ENCODE results near the gene HBG1. TPM values are rescaled to one million over a fixed set of nuclear protein-coding genes. Genes with fewer than 3 reads are reported as not detected.
A peak's percentile ranks its signal among the peaks of the same experiment; 100 is the strongest.

The HBG1 gene
- total and polyA plus RNA-seq, 2 of the 4 experiments (the other 2 are of a cell fraction): not detected

GRCh38 chr11:5228124-5228523, 21.5 kb downstream of the HBG1 start:
- no peak overlapping the region for H2AK5ac ChIP-seq (ENCODE audit: low read depth, low read length)
- H3K36me3 ChIP-seq (ENCODE audit: control insufficient read depth, insufficient read depth, low read length): no peaks in the 10 kb centered on the region
- H4K91ac ChIP-seq (ENCODE audit: insufficient read depth, low read depth, low read length): no peak overlapping the region
- BruUV-seq (replicated peaks): no TSS peak
- no peak overlapping the region for H3K14ac ChIP-seq (replicated peaks; ENCODE audit: low read depth, low read length)
- H3K56ac ChIP-seq (ENCODE audit: extremely low read depth, insufficient read depth, low read length): no peak overlapping the region
- POLR2A ChIA-PET (ENCODE audit: unreplicated experiment): no interaction called here
- no peaks in the 10 kb centered on the region for H3K79me1 ChIP-seq (ENCODE audit: low read depth in 1 of 2, low read length in 2 of 2)
- no peaks in the 10 kb centered on the region for H4K20me1 ChIP-seq (ENCODE audit: insufficient read depth, low read length)
- H3K4ac ChIP-seq (ENCODE audit: low read depth, low read length): no peak overlapping the region
- H3K23ac ChIP-seq (ENCODE audit: low read depth, low read length): no peak overlapping the region
- H2AK9ac ChIP-seq (replicated peaks; ENCODE audit: low read depth, low read length, poor library complexity): no peak overlapping the region
- no peak overlapping the region for H2BK20ac ChIP-seq (ENCODE audit: low read depth, low read length)
- H3K27ac ChIP-seq (ENCODE audit: insufficient read depth, low read length): no peak overlapping the region
- no peak overlapping the region for H2AFZ ChIP-seq (replicated peaks; ENCODE audit: low read length, poor library complexity)
- no peak for DNase-seq
- H3K9me3 ChIP-seq (ENCODE audit: control insufficient read depth, insufficient read depth, low read length): no peaks in the 10 kb centered on the region
- no peaks in the 10 kb centered on the region for H3K27me3 ChIP-seq (ENCODE audit: control insufficient read depth, insufficient read depth, low read length)
- no peak overlapping the region for H2BK120ac ChIP-seq (ENCODE audit: low read depth, low read length)
- CTCF ChIA-PET: no interaction called here
- ATAC-seq (ENCODE audit: low read depth): no peak
- 0 out of 2 replicates have a peak overlapping the region, but pooled peaks have one; percentile 29 for H4K5ac ChIP-seq (ENCODE audit: low read depth, low read length)
- H3K18ac ChIP-seq (ENCODE audit: low read depth, low read length): peak overlapping the region; percentile 61; the same call in 1 of the 2 replicates
- no peak overlapping the region for H3K4me2 ChIP-seq (ENCODE audit: low read depth, low read length)
- dilution Hi-C loops (cut with HindIII; ENCODE audit: low sequenced_read_pairs, unreplicated experiment) (no loop called here), intact Hi-C loops (cut with micrococcal nuclease) (no loop called here), in situ Hi-C loops (cut with MboI; ENCODE audit: low sequenced_read_pairs) (no loop called here)
- H2BK5ac ChIP-seq (ENCODE audit: low read depth, low read length, poor library complexity, severe bottlenecking): no peak overlapping the region
- TF ChIP-seq POLR2A (IDR thresholded peaks at IDR 0.05; ENCODE audit: low read depth, low read length) (no peak), MXI1 (IDR thresholded peaks at IDR 0.05; ENCODE audit: borderline replicate concordance, low read depth, low read length) (no peak), MAFK (IDR thresholded peaks at IDR 0.05; ENCODE audit: low read depth, low read length) (no peak), SMC3 (IDR thresholded peaks at IDR 0.05; ENCODE audit: low read depth, low read length) (no peak), ELK1 (IDR thresholded peaks at IDR 0.05; ENCODE audit: borderline replicate concordance, low read depth, low read length) (no peak), RFX5 (IDR thresholded peaks at IDR 0.05; ENCODE audit: low read depth, low read length) (no peak), FOS (IDR thresholded peaks at IDR 0.05; ENCODE audit: low read depth, low read length) (no peak), MAZ (IDR thresholded peaks at IDR 0.05; ENCODE audit: borderline replicate concordance, low read depth, low read length) (no peak), RCOR1 (IDR thresholded peaks at IDR 0.05; ENCODE audit: insufficient replicate concordance, low read length) (no peak), CHD1 (IDR thresholded peaks at IDR 0.05; ENCODE audit: low read depth, low read length) (no peak), BHLHE40 (IDR thresholded peaks at IDR 0.05; ENCODE audit: low read depth, low read length) (no peak), CEBPB (IDR thresholded peaks at IDR 0.05; ENCODE audit: low read depth, low read length) (no peak), RAD21 (IDR thresholded peaks at IDR 0.05; ENCODE audit: low read length) (no peak), NFE2L2 (IDR thresholded peaks at IDR 0.05; ENCODE audit: low read depth, low read length) (no peak), CTCF (conservative IDR thresholded peaks at IDR 0.05; ENCODE audit: low read depth, low read length) (no peak), USF2 (IDR thresholded peaks at IDR 0.05; ENCODE audit: low read depth, low read length) (no peak)
- no CpG with 5 or more reads among the region's 5 CpGs for WGBS, 2 experiments (ENCODE audit: extremely low coverage in 2 of 2, insufficient read length in 1 of 2)
- no peak overlapping the region for H3K9ac ChIP-seq (ENCODE audit: low read depth, low read length)
- no peak overlapping the region for H4K8ac ChIP-seq (ENCODE audit: low read depth in 2 of 2, low read length in 2 of 2)
- no peaks in the 10 kb centered on the region for H3K9me1 ChIP-seq (ENCODE audit: insufficient read depth, low read length)
- H3K4me3 ChIP-seq (ENCODE audit: insufficient read depth, low read depth, low read length): no peak overlapping the region
- H2BK15ac ChIP-seq (ENCODE audit: low read depth, low read length): no peak overlapping the region
- H3K4me1 ChIP-seq (ENCODE audit: control insufficient read depth, insufficient read depth, low read length): no peaks in the 10 kb centered on the region
